ENCODE data around the gene ZNF771. TPM values are rescaled to one million over a fixed set of nuclear protein-coding genes. Genes with fewer than 3 reads are reported as not detected.
A peak's percentile ranks its signal among the peaks of the same experiment; 100 is the strongest.

The ZNF771 gene
- total and polyA plus RNA-seq, 9 of the 15 experiments (the other 6 are each of a cell fraction or from before 2014, with no cell fraction given) = 1.5 to 12.6 (median 4.4) TPM

DNA sequence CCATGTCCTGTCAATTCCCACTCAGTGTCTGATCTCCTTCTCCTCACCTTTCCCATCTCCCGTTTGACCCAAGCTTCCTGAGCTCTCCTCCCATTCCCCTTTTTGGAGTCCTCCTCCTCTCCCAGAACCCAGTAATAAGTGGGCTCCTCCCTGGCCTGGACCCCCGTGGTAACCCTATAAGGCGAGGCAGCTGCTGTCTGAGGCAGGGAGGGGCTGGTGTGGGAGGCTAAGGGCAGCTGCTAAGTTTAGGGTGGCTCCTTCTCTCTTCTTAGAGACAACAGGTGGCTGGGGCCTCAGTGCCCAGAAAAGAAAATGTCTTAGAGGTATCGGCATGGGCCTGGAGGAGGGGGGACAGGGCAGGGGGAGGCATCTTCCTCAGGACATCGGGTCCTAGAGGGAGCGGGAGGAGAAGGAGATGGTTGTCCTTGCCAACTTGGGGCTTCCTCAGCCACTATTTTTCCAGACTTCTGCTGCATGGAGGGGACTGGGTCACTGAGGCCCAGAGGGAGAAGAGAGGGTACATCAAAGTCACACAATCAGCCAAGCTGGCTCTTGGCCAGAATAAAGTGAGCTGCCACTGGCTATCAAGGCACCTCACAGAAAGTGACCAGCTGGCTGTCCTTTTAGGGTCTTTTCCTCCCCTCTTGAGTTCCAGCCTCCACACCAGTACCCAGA is 35.2 kb upstream of the ZNF771 start:
- no peak overlapping the region for H3K4me3 ChIP-seq
- BruUV-seq (replicated peaks) = no TSS peak

More for the DNA sequence above, 35.2 kb upstream of the ZNF771 start:
- Histone ChIP-seq H3K27me3 (ENCODE audit: control insufficient read depth in 2 of 2, insufficient read depth in 2 of 2, low read length in 2 of 2) (no peaks in the 10 kb centered on the region), H4K20me1 (replicated peaks; ENCODE audit: control insufficient read depth, insufficient read depth, low read length) (peaks cover 23% of the 10 kb centered on the region), H3K27ac (ENCODE audit: extremely low read depth, low read depth, low read length) (peak overlapping the region; percentile 34; the same call in 2 of the 3 replicates), H3K9me1 (ENCODE audit: control insufficient read depth, insufficient read depth, low read length) (peaks cover 5% of the 10 kb centered on the region), H3K9ac (ENCODE audit: insufficient read depth in 1 of 2, low read depth in 2 of 2, low read length in 2 of 2) (peak overlapping the region; percentile 74 to 84), H2AFZ (ENCODE audit: low read depth, low read length) (peak overlapping the region; percentile 82), H3K36me3 (ENCODE audit: control insufficient read depth, insufficient read depth, low read length) (peaks cover 6% of the 10 kb centered on the region; the same call in 2 of the 3 replicates), H3K9me3 (replicated peaks; ENCODE audit: control insufficient read depth, insufficient read depth, low read depth, low read length) (no peaks in the 10 kb centered on the region), H3K79me2 (ENCODE audit: control insufficient read depth, insufficient read depth, low read length) (peaks cover 29% of the 10 kb centered on the region), H3K4me1 (replicated peaks in 1 of 2; ENCODE audit: control insufficient read depth in 2 of 2, insufficient read depth in 2 of 2, low read length in 2 of 2) (peaks cover 35 to 56% of the 10 kb centered on the region in 2 experiments), H3K4me2 (ENCODE audit: insufficient read depth, low read length) (peak overlapping the region; percentile 84; the same call in 1 of the 2 replicates)
- 48% methylated on average over 3 of the region's 6 CpGs for WGBS (ENCODE audit: insufficient coverage, low coverage, missing lambda C conversion rate)
- TF ChIP-seq MAFG (tag; conservative IDR thresholded peaks at IDR 0.05) = no peak
- TF ChIP-seq, protein P1, sequence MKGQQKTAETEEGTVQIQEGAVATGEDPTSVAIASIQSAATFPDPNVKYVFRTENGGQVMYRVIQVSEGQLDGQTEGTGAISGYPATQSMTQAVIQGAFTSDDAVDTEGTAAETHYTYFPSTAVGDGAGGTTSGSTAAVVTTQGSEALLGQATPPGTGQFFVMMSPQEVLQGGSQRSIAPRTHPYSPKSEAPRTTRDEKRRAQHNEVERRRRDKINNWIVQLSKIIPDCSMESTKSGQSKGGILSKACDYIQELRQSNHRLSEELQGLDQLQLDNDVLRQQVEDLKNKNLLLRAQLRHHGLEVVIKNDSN (CRISPR knock-in tag; IDR thresholded peaks at IDR 0.05) = no peak
- TF ChIP-seq NFIC (IDR thresholded peaks at IDR 0.05) = peak; percentile 76
- no peak for TF ChIP-seq ZNF384 (IDR thresholded peaks at IDR 0.05; ENCODE audit: low read depth, low read length)
- ATAC-seq = no peak
- intact Hi-C loops (cut with micrococcal nuclease) = loop anchor here (5.0 to 10.0 kb wide), 2 partner anchors 35 to 307 kb away; partner anchors contain the start of genes ALDOA and ZNF771
- CTCF ChIA-PET (ENCODE audit: low intra/inter-chr PET ratio) = no interaction called here
- POLR2A ChIA-PET = interaction anchor here (0.6 to 6.3 kb wide), 5 partner anchors 9 to 36 kb away, joined by 3 to 77 read pairs (median 3); partner anchors contain the start of genes CD2BP2 and ZNF771
- in situ Hi-C loops (cut with MboI) = loop anchor here (25.0 kb wide), 1 partner anchor 910 kb away; the partner anchor contains the start of genes BOLA2, SLX1B and SULT1A4
- FAIRE-seq = no peak
- no peak for DNase-seq (ENCODE audit: extremely low read depth in 1 of 4, low spot score in 3 of 4)

Data from K562 (cell line).